ENCODE measurements around the gene MYLK4.

GRCh38 chr6:2617729-2618128, 133.0 kb downstream of the MYLK4 start:
- TF ChIP-seq POLR2A (IDR thresholded peaks at IDR 0.05) (no peak), CTCF (IDR thresholded peaks at IDR 0.05) (no peak)

Data from esophagus squamous epithelium (tissue), 4 donors.